IMR-90 (cell line): ENCODE measurements around the gene HNRNPA3. TPM values are rescaled to one million over a fixed set of nuclear protein-coding genes. Genes with fewer than 3 reads are reported as not detected.

ENCODE experiments used
- ATAC-seq: fragments of 200-7000 bp; cut with Tn5 transposase; 2 replicates; pipeline ENCODE4 v1.9.1; 2020; ENCODE audit warnings: low read depth, mild to moderate bottlenecking, moderate library complexity
- BruUV-seq: library from RNA; stranded (reverse); fragments of 400-500 nt; replicated peaks from 2 replicates; lab custom pipeline; 2021; lab: Mats Ljungman, UMichigan
- CTCF ChIA-PET: fragments of 300-600 bp; formaldehyde crosslinking; extraction: SDS; loops from one replicate; lab custom pipeline; 2021; ENCODE audit warnings: antibody characterized with exemption; lab: Yijun Ruan, JAX
- POLR2A ChIA-PET: fragments of 300-600 bp; sonication (Branson Sonifier 250); formaldehyde crosslinking; loops from one replicate; lab custom pipeline; 2022; ENCODE audit warnings: antibody characterized with exemption; ENCODE audit not compliant: unreplicated experiment; lab: Charles Lee
- DNase-seq: peaks from one replicate; pipeline ENCODE4 v3.0.0; 2013
- H2AFZ ChIP-seq: replicated peaks from 2 replicates; pipeline ENCODE3; 2013; ENCODE audit warnings: low read length, mild to moderate bottlenecking; ENCODE audit not compliant: poor library complexity
- H2AK5ac ChIP-seq: 2 replicates; pipeline ENCODE4 v1.6.1; 2013; ENCODE audit warnings: low read depth, low read length, inconsistent platforms
- H2AK9ac ChIP-seq: replicated peaks from 2 replicates; pipeline ENCODE3; 2013; ENCODE audit warnings: mild to moderate bottlenecking, low read depth, low read length, moderate library complexity; ENCODE audit not compliant: poor library complexity
- H2BK120ac ChIP-seq: 2 replicates; pipeline ENCODE4 v1.6.1; 2013; ENCODE audit warnings: low read depth, low read length, inconsistent platforms
- H2BK15ac ChIP-seq: 3 replicates; pipeline ENCODE4 v1.6.1; 2013; ENCODE audit warnings: low read depth, low read length, inconsistent platforms
- H2BK20ac ChIP-seq: 2 replicates; pipeline ENCODE4 v1.6.1; 2013; ENCODE audit warnings: low read depth, mild to moderate bottlenecking, inconsistent platforms, low read length, moderate library complexity
- H2BK5ac ChIP-seq: 2 replicates; pipeline ENCODE4 v1.6.1; 2013; ENCODE audit warnings: mild to moderate bottlenecking, low read depth, low read length, inconsistent platforms; ENCODE audit not compliant: poor library complexity, severe bottlenecking
- H3K14ac ChIP-seq: replicated peaks from 2 replicates; pipeline ENCODE4 v1.6.1; 2013; ENCODE audit warnings: low read depth, low read length, inconsistent platforms
- H3K18ac ChIP-seq: 2 replicates; pipeline ENCODE4 v1.6.1; 2013; ENCODE audit warnings: low read depth, low read length, control low read depth
- H3K23ac ChIP-seq: 2 replicates; pipeline ENCODE4 v1.6.1; 2013; ENCODE audit warnings: low read depth, low read length, inconsistent platforms
- H3K27ac ChIP-seq: 2 replicates; pipeline ENCODE4 v1.5.1; 2013; ENCODE audit warnings: mild to moderate bottlenecking, control low read depth, low read length; ENCODE audit not compliant: insufficient read depth
- H3K27me3 ChIP-seq: 2 replicates; pipeline ENCODE4 v1.6.1; 2013; ENCODE audit warnings: low read length; ENCODE audit not compliant: control insufficient read depth, insufficient read depth
- H3K36me3 ChIP-seq: 2 replicates; pipeline ENCODE4 v1.6.1; 2013; ENCODE audit warnings: low read length, mixed read lengths; ENCODE audit not compliant: control insufficient read depth, insufficient read depth
- H3K4ac ChIP-seq: 2 replicates; pipeline ENCODE4 v1.6.1; 2013; ENCODE audit warnings: low read depth, low read length, inconsistent platforms
- H3K4me1 ChIP-seq: 2 replicates; pipeline ENCODE4 v1.6.1; 2013; ENCODE audit warnings: low read length, mixed read lengths; ENCODE audit not compliant: control insufficient read depth, insufficient read depth
- H3K4me2 ChIP-seq: 2 replicates; pipeline ENCODE4 v1.6.1; 2013; ENCODE audit warnings: low read depth, mild to moderate bottlenecking, control low read depth, low read length, moderate library complexity
- H3K4me3 ChIP-seq: 2 replicates; pipeline ENCODE4 v1.5.1; 2013; ENCODE audit warnings: low read depth, mild to moderate bottlenecking, control low read depth, low read length, moderate library complexity; ENCODE audit not compliant: insufficient read depth
- H3K56ac ChIP-seq: 2 replicates; pipeline ENCODE4 v1.6.1; 2013; ENCODE audit warnings: low read length, inconsistent platforms; ENCODE audit not compliant: insufficient read depth; ENCODE audit errors: extremely low read depth
- H3K79me1 ChIP-seq, 2 experiments: 2 replicates each; pipeline ENCODE4 v1.6.1; 2013; ENCODE audit warnings: low read length in 2 of 2, inconsistent platforms in 1 of 2, low read depth in 1 of 2
- H3K9ac ChIP-seq: 2 replicates; pipeline ENCODE4 v1.6.1; 2013; ENCODE audit warnings: low read depth, low read length, control low read depth
- H3K9me1 ChIP-seq: 2 replicates; pipeline ENCODE4 v1.6.1; 2013; ENCODE audit warnings: low read length, inconsistent platforms; ENCODE audit not compliant: insufficient read depth
- H3K9me3 ChIP-seq: 2 replicates; pipeline ENCODE4 v1.6.1; 2013; ENCODE audit warnings: low read length; ENCODE audit not compliant: control insufficient read depth, insufficient read depth
- H4K20me1 ChIP-seq: 2 replicates; pipeline ENCODE4 v1.6.1; 2013; ENCODE audit warnings: low read length, inconsistent platforms; ENCODE audit not compliant: insufficient read depth
- H4K5ac ChIP-seq: 2 replicates; pipeline ENCODE4 v1.6.1; 2013; ENCODE audit warnings: mild to moderate bottlenecking, low read depth, low read length, control low read depth
- H4K8ac ChIP-seq, 2 experiments: 2 replicates each; pipeline ENCODE4 v1.6.1; 2013; ENCODE audit warnings: low read depth in 2 of 2, low read length in 2 of 2, control low read depth in 1 of 2, inconsistent platforms in 1 of 2
- H4K91ac ChIP-seq: 2 replicates; pipeline ENCODE4 v1.6.1; 2013; ENCODE audit warnings: low read depth, low read length, inconsistent platforms; ENCODE audit not compliant: insufficient read depth
- MAFK ChIP-seq: IDR thresholded peaks from 2 replicates; pipeline ENCODE4 v1.6.1; 2012; ENCODE audit warnings: low read depth, low read length, improper control_type of control experiment
- NFE2L2 ChIP-seq: fragments of 150-350 bp; IDR thresholded peaks from 2 replicates; pipeline ENCODE4 v1.6.1; 2016; ENCODE audit warnings: low read depth, mild to moderate bottlenecking, low read length
- RCOR1 ChIP-seq: IDR thresholded peaks from 2 replicates; pipeline ENCODE4 v1.6.1; 2012; ENCODE audit warnings: mild to moderate bottlenecking, low read length, improper control_type of control experiment; ENCODE audit not compliant: insufficient replicate concordance
- WGBS, 2 experiments: methylation state at CpG; one replicate each; pipeline versions ENCODE4 v1.1.5 to v1.1.7; 2013; ENCODE audit warnings: missing lambda C conversion rate in 2 of 2; ENCODE audit not compliant: insufficient read length in 1 of 2; ENCODE audit errors: extremely low coverage in 2 of 2; 5-methylcytosine and 5-hydroxymethylcytosine counted together
- dilution Hi-C: fragments of 300-500 bp; cut with HindIII; formaldehyde crosslinking; loops from one replicate; pipeline ENCODE4 v1.14.3; 2018; ENCODE audit warnings: low sequenced_read_pairs; ENCODE audit not compliant: unreplicated experiment
- in situ Hi-C: fragments of 300-500 bp; cut with MboI; formaldehyde crosslinking; loops from 3 replicates; pipeline ENCODE4 v1.14.3; 2019; ENCODE audit warnings: low sequenced_read_pairs, inconsistent platforms, mixed read lengths
- intact Hi-C: fragments of 100-400 bp; cut with micrococcal nuclease; formaldehyde crosslinking; loops from 2 replicates; pipeline ENCODE4 v1.10.0; 2022
- polyA plus RNA-seq, 3 experiments: library from polyadenylated mRNA; depleted of rRNA; stranded (reverse); fragments of >200 nt; gene quantifications; 2 replicates each; pipeline ENCODE4 v1.2.3, GENCODE V29; 2012; ENCODE audit warnings: low replicate concordance in 1 of 3
- total RNA-seq: library from RNA; depleted of rRNA; stranded (reverse); fragments of >200 nt; gene quantifications from 2 replicates; pipeline ENCODE4 v1.2.3, GENCODE V29; 2012
- TF ChIP-seq, protein P1 (sequence below): fragments of 150-350 bp; IDR thresholded peaks from 2 replicates; pipeline ENCODE4 v1.6.1; 2017; ENCODE audit warnings: mild to moderate bottlenecking, antibody characterized with exemption, low read length, low read depth

HNRNPA3 gene
- total and polyA plus RNA-seq, 2 of the 4 experiments (the other 2 are of a cell fraction), result 18.6 to 111 TPM

GRCh38 chr2:177268187-177268871 lies 55.7 kb downstream of the HNRNPA3 start:
- Histone ChIP-seq H3K79me1 (peaks cover 0 to 5% of the 10 kb centered on the region in 2 experiments; a peak in 1 of 4 replicates), H2BK20ac (no peak overlapping the region), H3K4me1 (peaks cover 5% of the 10 kb centered on the region), H2BK5ac (no peak overlapping the region), H2BK15ac (no peak overlapping the region), H4K91ac (no peak overlapping the region), H3K4ac (no peak overlapping the region), H3K36me3 (no peaks in the 10 kb centered on the region), H3K27me3 (no peaks in the 10 kb centered on the region), H3K23ac (no peak overlapping the region), H3K4me2 (no peak overlapping the region), H3K56ac (no peak overlapping the region), H3K9me3 (no peaks in the 10 kb centered on the region), H4K20me1 (peaks cover under 1% of the 10 kb centered on the region; the same call in 1 of the 2 replicates), H3K9me1 (peaks cover 3% of the 10 kb centered on the region; the same call in 1 of the 2 replicates), H3K4me3 (no peak overlapping the region), H3K18ac (no peak overlapping the region), H2AK5ac (no peak overlapping the region), H4K8ac (no peak overlapping the region), H3K27ac (no peak overlapping the region), H2AFZ (no peak overlapping the region), H3K14ac (no peak overlapping the region), H3K9ac (no peak overlapping the region), H2BK120ac (no peak overlapping the region), H2AK9ac (no peak overlapping the region), H4K5ac (no peak overlapping the region)
- POLR2A ChIA-PET, result no interaction called here
- CTCF ChIA-PET, result interaction anchor here (1.3 kb wide), 1 partner anchor 28 kb away, joined by 4 read pairs; no protein-coding TSS in a partner anchor
- no CpG with 5 or more reads among the region's 8 CpGs for WGBS, 2 experiments
- DNase-seq, result no peak
- dilution Hi-C loops (no loop called here), in situ Hi-C loops (no loop called here), intact Hi-C loops (loop anchor here (10.0 kb wide), 1 partner anchor 336 kb away; no protein-coding TSS in a partner anchor)
- TF ChIP-seq RCOR1, result no peak
- TF ChIP-seq, protein P1, sequence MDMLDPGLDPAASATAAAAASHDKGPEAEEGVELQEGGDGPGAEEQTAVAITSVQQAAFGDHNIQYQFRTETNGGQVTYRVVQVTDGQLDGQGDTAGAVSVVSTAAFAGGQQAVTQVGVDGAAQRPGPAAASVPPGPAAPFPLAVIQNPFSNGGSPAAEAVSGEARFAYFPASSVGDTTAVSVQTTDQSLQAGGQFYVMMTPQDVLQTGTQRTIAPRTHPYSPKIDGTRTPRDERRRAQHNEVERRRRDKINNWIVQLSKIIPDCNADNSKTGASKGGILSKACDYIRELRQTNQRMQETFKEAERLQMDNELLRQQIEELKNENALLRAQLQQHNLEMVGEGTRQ, result no peak
- TF ChIP-seq NFE2L2, result no peak
- TF ChIP-seq MAFK, result no peak
- BruUV-seq, result no TSS peak
- no peak for ATAC-seq
